Measurements from ENCODE around the gene FFAR2. TPM values are rescaled to one million over a fixed set of nuclear protein-coding genes. Genes with fewer than 3 reads are reported as not detected.

Gene FFAR2
- total and polyA plus RNA-seq, 2 donors (not counting 3 experiments of a cell fraction or from before 2014, with no cell fraction given), result not detected

DNA sequence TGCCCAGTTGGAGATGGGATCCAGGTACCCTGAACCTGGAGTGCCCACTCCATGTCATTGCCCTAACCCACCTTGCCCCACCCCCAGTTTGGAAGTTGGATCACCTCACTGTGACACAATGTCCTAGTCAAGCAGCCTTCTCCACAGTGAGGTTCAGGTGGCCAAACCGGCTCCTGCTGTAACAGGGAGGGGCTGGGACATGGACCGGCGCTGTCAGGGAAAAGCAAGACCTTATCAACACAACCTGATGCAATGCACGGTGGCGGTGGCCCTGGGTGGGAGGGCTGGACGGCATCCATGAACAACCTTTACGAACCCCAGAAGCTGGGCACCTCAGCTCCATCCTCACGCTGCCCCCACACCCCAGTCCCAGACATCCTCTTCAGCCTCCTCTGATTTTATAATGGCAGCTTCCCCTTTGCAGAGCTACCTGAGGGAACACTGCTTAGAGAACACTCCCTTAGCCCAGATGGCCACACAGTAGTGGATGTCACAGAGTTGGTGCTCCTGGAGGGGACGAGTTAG lies 43.8 kb downstream of the FFAR2 start:
- no peak overlapping the region for H3K4me3 ChIP-seq (replicated peaks in 1 of 3; ENCODE audit: insufficient read depth in 1 of 3, low read depth in 1 of 3, low read length in 3 of 3)
- H3K4me1 ChIP-seq (ENCODE audit: control insufficient read depth, extremely low read depth, insufficient read depth, low read length), result no peaks in the 10 kb centered on the region
- H3K9ac ChIP-seq (replicated peaks; ENCODE audit: extremely low read depth, insufficient read depth, low read length), result no peak overlapping the region
- H2AFZ ChIP-seq (ENCODE audit: low read depth, low read length), result no peak overlapping the region
- TF ChIP-seq GATA2 (IDR thresholded peaks at IDR 0.05; ENCODE audit: insufficient read depth, insufficient read length, low read depth, low read length) (no peak), POLR2AphosphoS5 (IDR thresholded peaks at IDR 0.05; ENCODE audit: insufficient read depth, low read depth, low read length) (no peak), MYC (IDR thresholded peaks at IDR 0.05; ENCODE audit: low read depth, low read length) (no peak), FOS (IDR thresholded peaks at IDR 0.05; ENCODE audit: borderline replicate concordance, insufficient read depth, low read length) (no peak), JUN (IDR thresholded peaks at IDR 0.05; ENCODE audit: borderline replicate concordance, insufficient read depth, insufficient read length, low read depth) (no peak), EZH2 (IDR thresholded peaks at IDR 0.05; ENCODE audit: borderline replicate concordance, low read depth, low read length, severe bottlenecking) (no peak)
- TF ChIP-seq, protein P1, sequence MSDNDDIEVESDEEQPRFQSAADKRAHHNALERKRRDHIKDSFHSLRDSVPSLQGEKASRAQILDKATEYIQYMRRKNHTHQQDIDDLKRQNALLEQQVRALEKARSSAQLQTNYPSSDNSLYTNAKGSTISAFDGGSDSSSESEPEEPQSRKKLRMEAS (IDR thresholded peaks at IDR 0.05; ENCODE audit: insufficient read depth, insufficient read length), result no peak
- TF ChIP-seq, protein P2, sequence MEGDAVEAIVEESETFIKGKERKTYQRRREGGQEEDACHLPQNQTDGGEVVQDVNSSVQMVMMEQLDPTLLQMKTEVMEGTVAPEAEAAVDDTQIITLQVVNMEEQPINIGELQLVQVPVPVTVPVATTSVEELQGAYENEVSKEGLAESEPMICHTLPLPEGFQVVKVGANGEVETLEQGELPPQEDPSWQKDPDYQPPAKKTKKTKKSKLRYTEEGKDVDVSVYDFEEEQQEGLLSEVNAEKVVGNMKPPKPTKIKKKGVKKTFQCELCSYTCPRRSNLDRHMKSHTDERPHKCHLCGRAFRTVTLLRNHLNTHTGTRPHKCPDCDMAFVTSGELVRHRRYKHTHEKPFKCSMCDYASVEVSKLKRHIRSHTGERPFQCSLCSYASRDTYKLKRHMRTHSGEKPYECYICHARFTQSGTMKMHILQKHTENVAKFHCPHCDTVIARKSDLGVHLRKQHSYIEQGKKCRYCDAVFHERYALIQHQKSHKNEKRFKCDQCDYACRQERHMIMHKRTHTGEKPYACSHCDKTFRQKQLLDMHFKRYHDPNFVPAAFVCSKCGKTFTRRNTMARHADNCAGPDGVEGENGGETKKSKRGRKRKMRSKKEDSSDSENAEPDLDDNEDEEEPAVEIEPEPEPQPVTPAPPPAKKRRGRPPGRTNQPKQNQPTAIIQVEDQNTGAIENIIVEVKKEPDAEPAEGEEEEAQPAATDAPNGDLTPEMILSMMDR (IDR thresholded peaks at IDR 0.05; ENCODE audit: extremely low read depth in 1 of 2, insufficient read depth in 1 of 2, low read depth in 1 of 2, low read length in 2 of 2), result no peak
- intact Hi-C loops (cut with micrococcal nuclease) (no loop called here), dilution Hi-C loops (cut with MboI; ENCODE audit: extremely low pct_ligation_motif_present, low sequenced_read_pairs) (no loop called here)
- no peaks in the 10 kb centered on the region for H3K79me2 ChIP-seq (ENCODE audit: control insufficient read depth, insufficient read depth, low read length)
- no peaks in the 10 kb centered on the region for H3K9me1 ChIP-seq (replicated peaks; ENCODE audit: control insufficient read depth, extremely low read depth, insufficient read depth, low read length)
- H3K4me2 ChIP-seq (ENCODE audit: insufficient read depth, low read length), result no peak overlapping the region
- DNase-seq (ENCODE audit: low read depth, low spot score) (no peak), FAIRE-seq (no peak)
- no TSS peak for BruUV-seq (replicated peaks)
- H3K27ac ChIP-seq (ENCODE audit: insufficient read depth, low read depth, low read length), result no peak overlapping the region
- H3K36me3 ChIP-seq (ENCODE audit: control insufficient read depth in 2 of 2, extremely low read depth in 1 of 2, insufficient read depth in 2 of 2, low read length in 2 of 2), result no peaks in the 10 kb centered on the region
- no peaks in the 10 kb centered on the region for H3K27me3 ChIP-seq (ENCODE audit: control insufficient read depth in 2 of 2, insufficient read depth in 2 of 2, low read length in 2 of 2)
- ChIA-PET CTCF (interaction anchor here (3.2 kb wide), 1 partner anchor 139 kb away, joined by 19 read pairs; no protein-coding TSS in a partner anchor), POLR2A (no interaction called here)
- H4K20me1 ChIP-seq (replicated peaks; ENCODE audit: control insufficient read depth, extremely low read depth, insufficient read depth, low read length), result no peaks in the 10 kb centered on the region
- no peaks in the 10 kb centered on the region for H3K9me3 ChIP-seq (replicated peaks; ENCODE audit: control insufficient read depth, insufficient read depth, low read length)
